ENCODE measurements around the gene HIGD1C.
"Not testable (repeated sequence)": the region's sequence is repeated elsewhere in the genome, so short reads cannot be mapped to it uniquely, and the experiment has no call there.

HIGD1C gene

GRCh38 chr12:50986966-50987737, 34.8 kb downstream of the HIGD1C start:
- DNase-seq = peak; percentile 56

DNA sequence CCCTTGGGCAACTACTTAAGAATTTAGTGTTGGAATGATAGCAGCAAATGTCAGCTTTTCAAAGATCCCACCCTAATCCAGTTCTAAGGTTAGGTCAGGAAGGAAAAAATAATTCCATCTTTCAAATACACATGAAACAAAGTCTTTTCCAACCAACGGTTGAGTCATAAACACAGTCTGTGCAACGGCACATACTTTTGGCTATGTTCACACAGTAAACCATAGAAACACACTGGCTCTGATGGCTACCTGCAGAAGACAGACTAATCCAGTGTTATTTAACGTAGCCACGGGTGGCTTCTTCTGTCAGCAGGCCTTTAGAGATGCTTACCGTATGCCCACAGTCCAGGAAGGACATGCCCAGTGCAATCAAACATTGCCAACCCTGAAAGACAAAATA, 35.7 kb downstream of the HIGD1C start:
- no peak for DNase-seq

DNA sequence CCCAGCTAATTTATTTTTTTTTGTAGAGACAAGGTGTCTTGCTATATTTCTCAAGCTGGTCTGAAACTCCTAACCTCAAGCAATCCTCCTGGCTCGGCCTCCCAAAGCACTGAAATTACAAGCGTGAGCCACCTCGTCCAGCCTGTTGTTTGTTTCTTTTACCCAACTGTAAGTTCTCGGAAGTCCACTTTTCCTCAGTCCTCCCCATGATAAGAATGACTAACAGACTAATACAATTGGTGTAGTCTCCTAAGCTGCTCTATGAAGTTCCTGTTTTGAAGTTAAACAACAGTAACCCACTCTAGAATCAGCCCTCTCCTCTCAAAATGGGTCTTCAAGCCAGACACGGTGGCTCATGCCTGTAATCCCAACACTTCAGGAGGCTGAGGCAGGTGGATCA, 36.5 kb downstream of the HIGD1C start:
- no peak for DNase-seq

GRCh38 chr12:50990147-50990727, 37.9 kb downstream of the HIGD1C start:
- no peak for DNase-seq

DNA sequence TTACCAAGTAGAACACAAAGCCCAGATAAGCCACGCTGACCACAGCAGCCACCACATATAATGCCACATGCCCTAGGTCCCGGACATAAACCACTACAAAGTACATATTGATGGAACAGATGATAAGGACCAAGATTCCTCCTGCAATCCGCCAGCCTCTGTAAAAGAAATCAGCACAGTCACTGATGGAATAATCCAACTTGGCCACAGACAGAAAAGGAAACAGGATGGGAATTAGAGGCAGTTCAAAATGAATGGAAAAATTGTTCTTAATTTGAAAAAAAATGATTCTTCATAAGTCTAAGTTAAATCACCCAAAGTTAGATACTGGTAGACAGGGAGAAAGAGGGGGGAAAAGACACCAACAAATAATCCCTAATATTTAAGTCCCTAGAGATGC, 38.4 kb downstream of the HIGD1C start:
- no peak for DNase-seq

- no peak for DNase-seq
These were observed 38.9 kb downstream of the HIGD1C start for GRCh38 chr12:50991291-50991690.

GRCh38 chr12:50992819-50993218, 40.5 kb downstream of the HIGD1C start:
- peak; percentile 5 for DNase-seq

- DNase-seq = no peak
These were observed 46.7 kb downstream of the HIGD1C start for GRCh38 chr12:50999093-50999492.

DNA sequence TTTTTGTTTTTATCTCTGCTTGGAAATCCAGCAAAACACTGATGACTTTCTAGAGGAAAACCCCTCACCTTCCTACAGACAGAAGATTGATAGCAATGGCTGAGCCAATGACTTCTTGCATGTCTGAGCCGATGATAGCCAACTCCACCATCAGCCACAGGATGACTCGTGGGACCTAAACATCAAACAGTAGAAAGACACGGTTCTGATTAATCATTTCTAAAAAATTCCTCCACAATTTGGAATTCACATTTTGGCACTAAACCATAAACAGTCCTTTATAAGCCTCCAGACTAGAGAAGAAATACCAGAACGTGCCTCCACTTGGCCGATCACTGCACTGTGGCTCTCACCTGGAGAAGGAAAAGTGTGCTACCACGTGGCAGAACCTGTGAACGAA, 47.9 kb downstream of the HIGD1C start:
- DNase-seq = peak; percentile 65

GRCh38 chr12:51001799-51002198, 49.5 kb downstream of the HIGD1C start:
- no peak for DNase-seq

DNA sequence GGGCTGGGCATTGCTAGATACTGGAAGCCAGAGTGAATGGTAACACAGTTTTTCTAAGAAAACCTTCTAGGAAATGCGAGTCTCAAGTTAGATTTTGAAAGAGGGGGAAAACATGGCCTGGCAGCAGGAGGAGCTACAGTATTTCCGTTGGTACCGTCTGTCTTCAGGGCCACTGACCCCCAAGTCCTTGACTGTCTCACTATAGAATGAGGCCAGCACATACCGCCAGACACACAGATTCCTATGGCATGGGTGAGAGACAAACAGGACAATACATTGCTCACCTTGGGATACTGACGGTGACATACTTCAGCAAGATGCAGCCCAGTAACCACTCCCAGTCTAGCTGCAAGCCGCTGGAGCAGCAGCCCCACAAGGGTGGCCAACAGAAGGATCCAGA, 52.2 kb downstream of the HIGD1C start:
- no peak for DNase-seq

DNA sequence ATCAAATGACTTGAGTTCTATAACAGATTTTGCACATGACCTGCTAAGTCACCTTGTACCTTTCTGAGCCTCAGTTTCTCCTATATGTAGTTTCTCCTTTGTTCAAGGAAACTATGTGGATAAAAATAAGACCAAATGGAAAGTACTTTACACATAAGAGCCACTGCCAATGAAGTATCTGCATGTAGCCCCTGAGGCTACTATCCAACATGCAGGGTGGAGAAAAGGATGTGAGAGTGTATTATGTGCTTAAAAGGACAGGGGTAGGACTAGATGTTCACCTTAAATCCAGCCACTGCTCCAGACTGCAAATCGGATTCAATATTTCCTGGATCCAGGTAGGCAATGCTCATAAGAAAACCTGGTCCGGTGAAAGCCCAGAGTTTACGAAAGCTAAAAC, 52.7 kb downstream of the HIGD1C start:
- DNase-seq = no peak

DNA sequence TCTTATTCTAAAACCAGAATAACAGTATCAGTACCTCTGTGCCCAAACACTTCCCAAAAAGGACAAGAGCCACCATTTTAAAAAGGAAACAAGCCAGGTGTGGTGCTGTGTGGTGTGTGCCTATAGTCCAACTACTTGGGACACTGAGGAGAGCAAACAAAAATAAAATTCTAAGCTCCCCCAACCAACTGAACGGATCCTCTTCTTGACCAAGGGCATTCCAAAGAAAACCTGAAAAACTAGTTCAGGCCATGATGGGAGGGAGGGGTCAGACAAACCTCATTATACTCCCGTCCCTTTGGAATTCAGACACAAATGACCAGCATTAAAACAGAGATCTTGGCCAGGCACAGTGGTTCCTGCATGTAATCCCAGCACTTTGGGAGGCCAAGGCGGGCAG, 53.3 kb downstream of the HIGD1C start:
- DNase-seq = no peak

GRCh38 chr12:51008329-51009055, 56.1 kb downstream of the HIGD1C start:
- no peak for DNase-seq

DNA sequence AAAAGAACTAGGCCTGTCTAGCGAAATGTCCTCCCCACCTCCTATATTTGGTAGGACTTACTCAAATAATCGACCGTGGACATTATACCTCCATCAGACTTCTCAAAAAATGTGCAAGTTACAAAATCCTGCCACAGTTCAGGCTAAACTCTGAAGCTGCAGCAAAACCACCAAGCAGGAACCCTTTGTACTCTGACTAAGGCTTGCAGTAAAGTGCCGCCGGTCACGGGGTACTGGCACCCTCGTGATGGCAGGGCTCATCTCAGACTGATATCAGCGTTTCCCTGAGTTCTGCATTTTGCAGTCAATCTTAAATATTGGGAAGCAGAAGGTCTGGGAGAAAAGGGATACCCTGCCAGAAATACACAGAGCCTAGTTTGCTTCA, 56.7 kb downstream of the HIGD1C start:
- DNase-seq = no peak

DNA sequence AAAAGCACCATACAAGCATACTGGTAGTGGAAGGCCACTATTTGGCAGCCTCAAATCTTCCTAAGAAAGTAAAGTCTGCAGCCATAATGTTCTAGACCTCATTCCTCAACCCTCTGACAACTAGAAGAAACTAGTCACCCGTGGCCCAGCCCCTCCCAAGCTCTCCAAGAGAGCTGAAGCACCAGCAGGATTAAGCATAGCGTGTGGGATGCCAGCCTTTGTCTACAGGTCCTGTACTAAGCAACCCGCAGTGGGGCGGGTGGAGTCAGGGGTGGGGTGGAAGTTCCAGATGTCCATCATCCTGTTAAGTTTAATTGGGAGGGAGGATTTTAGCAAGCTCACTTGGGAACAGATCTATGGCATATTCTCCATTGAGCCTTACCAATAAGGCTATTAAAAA, 59.6 kb downstream of the HIGD1C start:
- DNase-seq = no peak

GRCh38 chr12:51012570-51013236, 60.4 kb downstream of the HIGD1C start:
- no peak for DNase-seq

DNA sequence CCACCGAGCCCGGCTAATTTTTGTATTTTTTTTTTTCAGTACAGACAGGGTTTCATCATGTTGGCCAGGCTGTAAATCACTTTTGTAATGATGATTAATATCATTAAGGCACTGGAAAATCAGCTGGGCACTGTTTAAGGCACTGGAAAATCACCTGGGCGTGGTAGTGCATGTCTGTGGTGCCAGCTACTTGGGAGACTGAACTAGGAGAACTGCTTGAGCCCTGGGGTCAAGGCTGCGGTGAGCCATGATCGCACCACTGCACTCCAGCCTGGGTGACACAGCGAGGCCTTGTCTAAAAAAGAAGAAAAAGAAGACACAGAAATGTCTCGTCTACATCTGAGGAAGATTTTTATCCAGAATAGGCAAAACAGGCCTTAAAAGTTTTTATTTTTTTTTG, 61.1 kb downstream of the HIGD1C start:
- DNase-seq = no peak

- DNase-seq = not testable (repeated sequence)
These were observed 62.1 kb downstream of the HIGD1C start for GRCh38 chr12:51014467-51014866.

DNA sequence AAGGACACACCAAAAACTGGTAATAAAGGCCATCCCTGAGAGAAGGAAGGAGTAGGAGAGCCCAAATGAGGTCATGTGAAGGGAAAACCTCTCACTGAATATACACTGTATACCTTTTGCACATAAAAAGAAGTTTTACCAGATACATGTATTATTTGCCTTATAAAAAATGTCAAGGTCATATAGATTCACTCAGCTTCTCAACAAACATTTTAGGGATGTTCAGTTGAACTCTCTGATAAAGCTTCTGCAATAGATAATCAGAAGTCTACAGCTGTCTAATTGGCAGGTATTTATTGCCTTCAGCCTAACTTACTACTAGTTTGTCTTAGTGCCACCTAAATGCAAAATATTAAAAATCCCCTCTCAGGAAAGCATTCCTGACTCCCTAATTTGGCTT, 65.1 kb downstream of the HIGD1C start:
- no peak for DNase-seq

DNA sequence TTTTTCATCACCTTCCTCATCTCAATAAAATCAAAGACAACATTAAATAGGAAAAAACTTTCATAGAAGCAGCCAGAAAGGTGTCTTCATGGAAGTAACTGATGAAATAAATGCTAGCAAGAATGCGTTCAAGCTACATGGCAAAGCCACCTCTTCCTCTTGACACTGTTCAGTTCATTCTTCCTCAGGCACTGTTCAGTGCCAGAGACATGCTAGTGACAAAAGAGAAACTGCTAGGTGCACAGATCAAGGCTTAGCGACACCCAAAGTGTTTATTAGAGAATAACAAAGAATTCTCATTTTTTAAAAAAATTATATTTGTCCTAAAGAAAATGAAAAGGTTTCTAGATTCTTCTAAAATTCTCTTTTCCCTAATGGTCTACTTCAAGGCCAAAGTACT, 66.6 kb downstream of the HIGD1C start:
- no peak for DNase-seq

DNA sequence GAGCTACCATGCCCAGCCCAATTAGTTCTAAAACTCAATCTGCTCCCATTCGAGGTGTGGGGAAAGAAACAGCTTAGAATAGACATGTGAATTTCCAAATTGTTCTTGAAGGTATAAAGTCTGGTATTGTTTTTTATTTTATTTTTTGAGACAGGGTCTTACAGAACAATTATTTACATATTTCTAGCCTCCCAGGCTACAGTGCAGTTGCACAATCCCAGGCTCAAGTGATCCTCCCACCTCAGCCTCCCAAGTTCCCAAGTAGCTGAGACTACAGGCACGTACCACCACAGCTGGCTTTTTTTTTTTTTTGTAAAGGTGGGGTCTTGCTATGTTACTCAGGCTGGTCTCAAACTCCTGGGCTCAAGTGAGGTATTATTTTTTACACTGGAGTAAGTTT, 67.6 kb downstream of the HIGD1C start:
- no peak for DNase-seq

Data from EL (cell line).